GM12878 (cell line): ENCODE measurements around the gene FCF1. TPM values are rescaled to one million over a fixed set of nuclear protein-coding genes. Genes with fewer than 3 reads are reported as not detected.

Experiments used
- CBFB ChIP-seq: IDR thresholded peaks from 2 replicates; pipeline ENCODE4 v1.6.1; 2016; ENCODE audit warnings: antibody characterized with exemption, low read depth
- CBX5 ChIP-seq: sonication (generic); IDR thresholded peaks from 2 replicates; pipeline ENCODE4 v1.6.1; 2016; ENCODE audit warnings: low read depth, moderate library complexity, mild to moderate bottlenecking, inconsistent platforms
- CEBPB ChIP-seq, 2 experiments: fragments of 150-350 bp in 1 of 2; IDR thresholded peaks; 2 replicates each; pipeline ENCODE4 v1.6.1; 2012 to 2014; ENCODE audit warnings: low read depth in 2 of 2, low read length in 2 of 2, borderline replicate concordance in 1 of 2, inconsistent platforms in 1 of 2
- JUND ChIP-seq: IDR thresholded peaks from 2 replicates; pipeline ENCODE4 v1.6.1; 2012; ENCODE audit warnings: low read depth, mild to moderate bottlenecking, low read length, improper control_type of control experiment, moderate library complexity
- KAT2A ChIP-seq: conservative IDR thresholded peaks from 2 replicates; pipeline ENCODE4 v1.6.1; 2011; ENCODE audit warnings: low read depth, low read length; ENCODE audit not compliant: control insufficient read depth
- LARP7 ChIP-seq: fragments of 450-650 bp; IDR thresholded peaks from 2 replicates; pipeline ENCODE4 v1.6.1; 2017; ENCODE audit warnings: mild to moderate bottlenecking
- MEF2B ChIP-seq: fragments of 450-650 bp; IDR thresholded peaks from 2 replicates; pipeline ENCODE4 v1.6.1; 2018; ENCODE audit warnings: mild to moderate bottlenecking, moderate library complexity; ENCODE audit not compliant: partially characterized antibody, poor library complexity, severe bottlenecking
- MXI1 ChIP-seq: fragments of 150-350 bp; IDR thresholded peaks from 2 replicates; pipeline ENCODE4 v1.6.1; 2011; ENCODE audit warnings: low read depth, mild to moderate bottlenecking, inconsistent platforms, low read length, improper control_type of control experiment
- NFYA ChIP-seq: IDR thresholded peaks from 2 replicates; pipeline ENCODE4 v1.6.1; 2011; ENCODE audit warnings: low read depth, mild to moderate bottlenecking, low read length, improper control_type of control experiment, borderline replicate concordance
- SREBF2 ChIP-seq: IDR thresholded peaks from 2 replicates; pipeline ENCODE4 v1.6.1; 2012; ENCODE audit warnings: mild to moderate bottlenecking, low read length
- SUPT20H ChIP-seq: IDR thresholded peaks from 2 replicates; pipeline ENCODE4 v1.6.1; 2011; ENCODE audit warnings: low read depth, mild to moderate bottlenecking, low read length, moderate library complexity, borderline replicate concordance; ENCODE audit not compliant: control insufficient read depth
- TAF1 ChIP-seq: IDR thresholded peaks from 2 replicates; pipeline ENCODE4 v1.6.1; 2011; ENCODE audit warnings: mild to moderate bottlenecking, low read depth, low read length, borderline replicate concordance
- TCF12 ChIP-seq: IDR thresholded peaks from 2 replicates; pipeline ENCODE4 v1.6.1; 2011; ENCODE audit warnings: low read depth, mild to moderate bottlenecking, low read length
- ZNF207 ChIP-seq: fragments of 450-650 bp; IDR thresholded peaks from 2 replicates; pipeline ENCODE4 v1.6.1; 2014; ENCODE audit warnings: antibody characterized with exemption, mild to moderate bottlenecking, borderline replicate concordance
- ZNF384 ChIP-seq: IDR thresholded peaks from 2 replicates; pipeline ENCODE4 v1.6.1; 2012; ENCODE audit warnings: low read depth, mild to moderate bottlenecking, low read length, improper control_type of control experiment, borderline replicate concordance
- polyA plus RNA-seq, 11 experiments: library from polyadenylated mRNA; depleted of rRNA in 4 of 11; unstranded in 6 of 11; stranded (reverse) in 5 of 11; fragments of >200 nt; fragmentation: Nextera tagmentation in 4 of 11; fragmentation: Illumina TruSeq in 1 of 11; extraction: Ambion mirVana in 4 of 11; extraction: Trizol in 1 of 11; gene quantifications; 1 replicate in 1 of 11; 2 replicates in 10 of 11; pipeline versions ENCODE4 v1.2.1 to v1.2.3, GENCODE V29; 2011 to 2016; ENCODE audit warnings: inconsistent platforms in 2 of 11, missing spikeins in 2 of 11, low read depth in 1 of 11
- total RNA-seq, 4 experiments: library from RNA; depleted of rRNA in 3 of 4; stranded (reverse); fragments of >200 nt in 3 of 4; fragmentation: Illumina TruSeq in 1 of 4; extraction: Trizol in 1 of 4; gene quantifications; 2 replicates each; pipeline versions ENCODE4 v1.2.1 to v1.2.3, GENCODE V29; 2013 to 2021
- TF ChIP-seq, protein P1 (sequence below): fragments of 450-650 bp; IDR thresholded peaks from 2 replicates; pipeline ENCODE4 v1.6.1; 2017; ENCODE audit warnings: antibody characterized with exemption, mild to moderate bottlenecking, moderate library complexity
- TF ChIP-seq, protein P2 (sequence below): IDR thresholded peaks from 2 replicates; pipeline ENCODE4 v1.6.1; 2011; ENCODE audit warnings: low read depth, mild to moderate bottlenecking, low read length, moderate library complexity, borderline replicate concordance; ENCODE audit errors: extremely low read depth
- TF ChIP-seq, protein P3 (sequence below), 3 experiments: IDR thresholded peaks in 2 of 3; conservative IDR thresholded peaks in 1 of 3; 2 replicates each; pipeline ENCODE4 v1.5.1; 2011; ENCODE audit warnings: low read depth in 3 of 3, low read length in 3 of 3, mild to moderate bottlenecking in 3 of 3, control low read depth in 2 of 3, moderate library complexity in 2 of 3, inconsistent platforms in 1 of 3, mixed read lengths in 1 of 3; ENCODE audit not compliant: control insufficient read depth in 2 of 3, insufficient read depth in 1 of 3; ENCODE audit errors: extremely low read depth in 1 of 3
- TF ChIP-seq, protein P4 (sequence below): fragments of 450-650 bp; IDR thresholded peaks from 2 replicates; pipeline ENCODE4 v1.6.1; 2017; ENCODE audit warnings: mild to moderate bottlenecking, moderate library complexity

The FCF1 gene
- total and polyA plus RNA-seq, 10 of the 15 experiments (the other 5 are each of a cell fraction or from before 2014, with no cell fraction given): 6.2 to 88.7 (median 28.5) TPM

DNA sequence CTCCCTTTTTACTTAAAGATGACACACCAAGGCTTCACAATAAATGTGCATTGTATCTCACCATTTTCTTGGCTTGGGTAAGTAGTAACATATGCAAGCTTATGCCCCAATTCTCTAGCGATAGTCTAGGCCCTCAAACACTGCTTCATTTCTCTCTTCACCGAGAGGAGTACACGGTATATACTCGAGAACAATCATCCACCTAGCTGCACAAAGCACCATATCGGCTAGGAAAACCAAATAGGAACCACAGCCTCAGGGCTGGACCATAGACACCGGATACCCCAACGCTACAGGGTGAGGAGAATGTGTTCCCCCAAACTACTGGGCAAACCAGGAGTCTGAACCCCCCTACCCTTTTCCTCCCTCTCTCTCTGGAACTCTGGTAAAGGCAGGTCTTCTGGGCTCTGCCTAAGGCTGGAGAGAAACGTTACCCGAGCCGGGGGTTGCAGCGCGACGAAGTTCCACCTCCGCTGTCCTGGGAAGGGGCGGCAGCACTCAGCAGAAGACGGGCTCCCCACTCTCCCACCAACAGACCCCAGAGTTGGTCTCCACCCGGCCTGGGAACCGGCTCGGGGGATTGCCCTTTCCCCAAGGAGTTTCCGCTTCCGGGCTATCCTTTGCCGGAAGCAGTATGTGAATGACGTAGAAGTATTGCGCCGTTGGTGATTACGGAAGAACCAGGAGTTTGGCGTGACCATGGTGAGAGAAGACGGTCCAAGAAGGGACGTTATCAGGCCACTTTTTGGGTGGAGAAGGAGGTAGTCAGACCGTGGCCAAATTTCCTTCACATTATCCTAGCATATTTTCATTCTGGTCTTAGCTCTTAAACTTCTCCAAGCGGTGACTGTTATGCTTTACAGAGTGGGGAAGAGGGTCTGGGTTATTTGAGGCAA is at the start of gene FCF1, which contains the start of gene AREL1 (continued):
- TF ChIP-seq SREBF2 (peak; percentile 68; the same call in 1 of the 2 replicates), KAT2A (no peak), MEF2B (peak; percentile 73), MXI1 (peak; percentile 90), SUPT20H (no peak), ZNF384 (no peak), ZNF207 (peak; percentile 63; the same call in 1 of the 2 replicates), TAF1 (peak; percentile 80), TCF12 (0 out of 2 replicates have a peak, but pooled peaks have one; percentile 10), CEBPB (IDR thresholded peaks at IDR 0.05; ENCODE audit: borderline replicate concordance in 1 of 2, low read depth in 2 of 2, low read length in 2 of 2) (no peak), NFYA (no peak), CBX5 (no peak), JUND (no peak), LARP7 (no peak), CBFB (peak; percentile 63; the same call in 1 of the 2 replicates)
- TF ChIP-seq, protein P1, sequence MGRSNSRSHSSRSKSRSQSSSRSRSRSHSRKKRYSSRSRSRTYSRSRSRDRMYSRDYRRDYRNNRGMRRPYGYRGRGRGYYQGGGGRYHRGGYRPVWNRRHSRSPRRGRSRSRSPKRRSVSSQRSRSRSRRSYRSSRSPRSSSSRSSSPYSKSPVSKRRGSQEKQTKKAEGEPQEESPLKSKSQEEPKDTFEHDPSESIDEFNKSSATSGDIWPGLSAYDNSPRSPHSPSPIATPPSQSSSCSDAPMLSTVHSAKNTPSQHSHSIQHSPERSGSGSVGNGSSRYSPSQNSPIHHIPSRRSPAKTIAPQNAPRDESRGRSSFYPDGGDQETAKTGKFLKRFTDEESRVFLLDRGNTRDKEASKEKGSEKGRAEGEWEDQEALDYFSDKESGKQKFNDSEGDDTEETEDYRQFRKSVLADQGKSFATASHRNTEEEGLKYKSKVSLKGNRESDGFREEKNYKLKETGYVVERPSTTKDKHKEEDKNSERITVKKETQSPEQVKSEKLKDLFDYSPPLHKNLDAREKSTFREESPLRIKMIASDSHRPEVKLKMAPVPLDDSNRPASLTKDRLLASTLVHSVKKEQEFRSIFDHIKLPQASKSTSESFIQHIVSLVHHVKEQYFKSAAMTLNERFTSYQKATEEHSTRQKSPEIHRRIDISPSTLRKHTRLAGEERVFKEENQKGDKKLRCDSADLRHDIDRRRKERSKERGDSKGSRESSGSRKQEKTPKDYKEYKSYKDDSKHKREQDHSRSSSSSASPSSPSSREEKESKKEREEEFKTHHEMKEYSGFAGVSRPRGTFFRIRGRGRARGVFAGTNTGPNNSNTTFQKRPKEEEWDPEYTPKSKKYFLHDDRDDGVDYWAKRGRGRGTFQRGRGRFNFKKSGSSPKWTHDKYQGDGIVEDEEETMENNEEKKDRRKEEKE: no peak
- TF ChIP-seq, protein P2, sequence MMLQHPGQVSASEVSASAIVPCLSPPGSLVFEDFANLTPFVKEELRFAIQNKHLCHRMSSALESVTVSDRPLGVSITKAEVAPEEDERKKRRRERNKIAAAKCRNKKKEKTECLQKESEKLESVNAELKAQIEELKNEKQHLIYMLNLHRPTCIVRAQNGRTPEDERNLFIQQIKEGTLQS: peak; percentile 84; the same call in 1 of the 2 replicates
- TF ChIP-seq, protein P3, sequence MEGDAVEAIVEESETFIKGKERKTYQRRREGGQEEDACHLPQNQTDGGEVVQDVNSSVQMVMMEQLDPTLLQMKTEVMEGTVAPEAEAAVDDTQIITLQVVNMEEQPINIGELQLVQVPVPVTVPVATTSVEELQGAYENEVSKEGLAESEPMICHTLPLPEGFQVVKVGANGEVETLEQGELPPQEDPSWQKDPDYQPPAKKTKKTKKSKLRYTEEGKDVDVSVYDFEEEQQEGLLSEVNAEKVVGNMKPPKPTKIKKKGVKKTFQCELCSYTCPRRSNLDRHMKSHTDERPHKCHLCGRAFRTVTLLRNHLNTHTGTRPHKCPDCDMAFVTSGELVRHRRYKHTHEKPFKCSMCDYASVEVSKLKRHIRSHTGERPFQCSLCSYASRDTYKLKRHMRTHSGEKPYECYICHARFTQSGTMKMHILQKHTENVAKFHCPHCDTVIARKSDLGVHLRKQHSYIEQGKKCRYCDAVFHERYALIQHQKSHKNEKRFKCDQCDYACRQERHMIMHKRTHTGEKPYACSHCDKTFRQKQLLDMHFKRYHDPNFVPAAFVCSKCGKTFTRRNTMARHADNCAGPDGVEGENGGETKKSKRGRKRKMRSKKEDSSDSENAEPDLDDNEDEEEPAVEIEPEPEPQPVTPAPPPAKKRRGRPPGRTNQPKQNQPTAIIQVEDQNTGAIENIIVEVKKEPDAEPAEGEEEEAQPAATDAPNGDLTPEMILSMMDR (IDR thresholded peaks at IDR 0.05 in 2 of 3, conservative IDR thresholded peaks at IDR 0.05 in 1 of 3; ENCODE audit: control insufficient read depth in 2 of 3, extremely low read depth in 1 of 3, insufficient read depth in 1 of 3, low read depth in 3 of 3, low read length in 3 of 3): no peak
- TF ChIP-seq, protein P4, sequence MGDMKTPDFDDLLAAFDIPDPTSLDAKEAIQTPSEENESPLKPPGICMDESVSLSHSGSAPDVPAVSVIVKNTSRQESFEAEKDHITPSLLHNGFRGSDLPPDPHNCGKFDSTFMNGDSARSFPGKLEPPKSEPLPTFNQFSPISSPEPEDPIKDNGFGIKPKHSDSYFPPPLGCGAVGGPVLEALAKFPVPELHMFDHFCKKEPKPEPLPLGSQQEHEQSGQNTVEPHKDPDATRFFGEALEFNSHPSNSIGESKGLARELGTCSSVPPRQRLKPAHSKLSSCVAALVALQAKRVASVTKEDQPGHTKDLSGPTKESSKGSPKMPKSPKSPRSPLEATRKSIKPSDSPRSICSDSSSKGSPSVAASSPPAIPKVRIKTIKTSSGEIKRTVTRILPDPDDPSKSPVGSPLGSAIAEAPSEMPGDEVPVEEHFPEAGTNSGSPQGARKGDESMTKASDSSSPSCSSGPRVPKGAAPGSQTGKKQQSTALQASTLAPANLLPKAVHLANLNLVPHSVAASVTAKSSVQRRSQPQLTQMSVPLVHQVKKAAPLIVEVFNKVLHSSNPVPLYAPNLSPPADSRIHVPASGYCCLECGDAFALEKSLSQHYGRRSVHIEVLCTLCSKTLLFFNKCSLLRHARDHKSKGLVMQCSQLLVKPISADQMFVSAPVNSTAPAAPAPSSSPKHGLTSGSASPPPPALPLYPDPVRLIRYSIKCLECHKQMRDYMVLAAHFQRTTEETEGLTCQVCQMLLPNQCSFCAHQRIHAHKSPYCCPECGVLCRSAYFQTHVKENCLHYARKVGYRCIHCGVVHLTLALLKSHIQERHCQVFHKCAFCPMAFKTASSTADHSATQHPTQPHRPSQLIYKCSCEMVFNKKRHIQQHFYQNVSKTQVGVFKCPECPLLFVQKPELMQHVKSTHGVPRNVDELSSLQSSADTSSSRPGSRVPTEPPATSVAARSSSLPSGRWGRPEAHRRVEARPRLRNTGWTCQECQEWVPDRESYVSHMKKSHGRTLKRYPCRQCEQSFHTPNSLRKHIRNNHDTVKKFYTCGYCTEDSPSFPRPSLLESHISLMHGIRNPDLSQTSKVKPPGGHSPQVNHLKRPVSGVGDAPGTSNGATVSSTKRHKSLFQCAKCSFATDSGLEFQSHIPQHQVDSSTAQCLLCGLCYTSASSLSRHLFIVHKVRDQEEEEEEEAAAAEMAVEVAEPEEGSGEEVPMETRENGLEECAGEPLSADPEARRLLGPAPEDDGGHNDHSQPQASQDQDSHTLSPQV: no peak
